ENCODE data around the gene GPANK1. TPM values are rescaled to one million over a fixed set of nuclear protein-coding genes. Genes with fewer than 3 reads are reported as not detected.

Gene GPANK1
- total RNA-seq, 2 donors from 2014 or later: 19.7 to 28.1 TPM

- TF ChIP-seq POLR2A (IDR thresholded peaks at IDR 0.05) (no peak), CTCF (IDR thresholded peaks at IDR 0.05) (no peak), POLR2AphosphoS5 (IDR thresholded peaks at IDR 0.05) (no peak)
- no peak overlapping the region for H3K27ac ChIP-seq
Observed at GRCh38 chr6:31636698-31637596, 27.9 kb downstream of the GPANK1 start.

GRCh38 chr6:31634969-31635575 is 29.7 kb downstream of the GPANK1 start:
- Histone ChIP-seq H3K27ac (no peak overlapping the region), H3K4me1 (replicated peaks) (no peaks in the 10 kb centered on the region), H3K9me3 (no peaks in the 10 kb centered on the region), H3K4me3 (no peak overlapping the region), H3K36me3 (peaks cover 22 to 40% of the 10 kb centered on the region in 2 donors), H3K27me3 (replicated peaks; ENCODE audit: insufficient read depth) (no peaks in the 10 kb centered on the region)
- no peak for DNase-seq (ENCODE audit: low spot score)
- no peak for TF ChIP-seq POLR2A (IDR thresholded peaks at IDR 0.05)
- TF ChIP-seq POLR2AphosphoS5 (IDR thresholded peaks at IDR 0.05): no peak
- no peak for TF ChIP-seq CTCF (IDR thresholded peaks at IDR 0.05)
- intact Hi-C loops (cut with DNase I): no loop called here
- 73% methylated on average over 11 of the region's 11 CpGs for WGBS

More at GRCh38 chr6:31636698-31637596, 27.9 kb downstream of the GPANK1 start:
- Histone ChIP-seq H3K4me3 (no peak overlapping the region), H3K9me3 (no peaks in the 10 kb centered on the region), H3K27me3 (replicated peaks; ENCODE audit: insufficient read depth) (no peaks in the 10 kb centered on the region), H3K4me1 (replicated peaks) (no peaks in the 10 kb centered on the region), H3K36me3 (peaks cover 31 to 44% of the 10 kb centered on the region in 2 donors)
- intact Hi-C loops (cut with DNase I): no loop called here
- WGBS: 74% methylated on average over 27 of the region's 27 CpGs
- DNase-seq (ENCODE audit: low spot score): no peak

- H3K4me3 ChIP-seq: no peak overlapping the region
- H3K27me3 ChIP-seq (replicated peaks; ENCODE audit: insufficient read depth): no peaks in the 10 kb centered on the region
- whole genome bisulfite sequencing: 89% methylated on average over 3 of the region's 3 CpGs
- no peaks in the 10 kb centered on the region for H3K4me1 ChIP-seq (replicated peaks)
- peaks cover 27 to 37% of the 10 kb centered on the region in 2 donors for H3K36me3 ChIP-seq
- H3K9me3 ChIP-seq: no peaks in the 10 kb centered on the region
- peak overlapping the region in 1 of 2 donors; percentile 32 for H3K27ac ChIP-seq
- no peak for TF ChIP-seq POLR2AphosphoS5 (IDR thresholded peaks at IDR 0.05)
- no peak for TF ChIP-seq CTCF (IDR thresholded peaks at IDR 0.05)
- TF ChIP-seq POLR2A (IDR thresholded peaks at IDR 0.05): no peak
- DNase-seq (ENCODE audit: low spot score): no peak
- intact Hi-C loops (cut with DNase I): no loop called here
Observed at GRCh38 chr6:31634131-31634530, 30.7 kb downstream of the GPANK1 start.

GRCh38 chr6:31633447-31633846 is 31.4 kb downstream of the GPANK1 start:
- Histone ChIP-seq H3K9me3 (no peaks in the 10 kb centered on the region), H3K27ac (peak overlapping the region in 1 of 2 donors; percentile 32), H3K4me1 (replicated peaks) (no peaks in the 10 kb centered on the region), H3K36me3 (peaks cover 33 to 44% of the 10 kb centered on the region in 2 donors), H3K4me3 (no peak overlapping the region), H3K27me3 (replicated peaks; ENCODE audit: insufficient read depth) (no peaks in the 10 kb centered on the region)
- intact Hi-C loops (cut with DNase I): no loop called here
- TF ChIP-seq POLR2A (IDR thresholded peaks at IDR 0.05): no peak
- TF ChIP-seq CTCF (IDR thresholded peaks at IDR 0.05): no peak
- no peak for TF ChIP-seq POLR2AphosphoS5 (IDR thresholded peaks at IDR 0.05)
- DNase-seq (ENCODE audit: low spot score): no peak
- WGBS: 84% methylated on average over 7 of the region's 7 CpGs

All from prostate gland (tissue), 2 donors.